ENCODE results near the gene ANKRD34A. TPM values are rescaled to one million over a fixed set of nuclear protein-coding genes. Genes with fewer than 3 reads are reported as not detected.

Gene ANKRD34A
- polyA plus RNA-seq, 3 donors: 0.31 TPM; not detected in 2

DNA sequence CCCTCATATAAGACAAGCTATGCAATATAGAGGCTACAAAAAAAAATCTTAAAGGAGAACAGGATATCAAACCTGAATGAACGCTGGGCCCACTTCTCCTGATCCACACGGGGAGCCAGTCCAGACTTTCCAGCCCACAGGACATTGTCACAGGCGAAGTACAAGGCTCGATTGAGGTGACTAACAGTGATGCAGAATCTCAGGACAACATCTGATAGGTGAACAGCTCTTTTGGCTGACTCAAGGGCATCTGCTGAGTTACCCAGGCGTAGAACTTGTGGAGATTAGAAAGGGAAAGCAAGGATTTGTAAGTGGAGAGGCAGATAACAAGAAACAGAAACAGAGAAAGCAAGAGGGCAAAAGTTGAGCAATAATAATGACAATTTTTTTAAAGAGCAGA, 47.6 kb downstream of the ANKRD34A start:
- Histone ChIP-seq H4K20me1 (ENCODE audit: insufficient read depth, low read length) (no peaks in the 10 kb centered on the region), H3K4me2 (replicated peaks; ENCODE audit: extremely low read depth, low read length, poor library complexity, severe bottlenecking) (no peak overlapping the region), H3K36me3 (replicated peaks in 1 of 2; ENCODE audit: control insufficient read depth in 1 of 2, insufficient read depth in 2 of 2, low read length in 2 of 2) (peaks cover 26 to 51% of the 10 kb centered on the region in 2 donors), H3K9ac (ENCODE audit: insufficient read depth, low read length, poor library complexity, severe bottlenecking) (no peak overlapping the region), H2AFZ (ENCODE audit: insufficient read depth, low read depth, low read length, poor library complexity, severe bottlenecking) (no peak overlapping the region), H3K4me3 (replicated peaks in 1 of 3; ENCODE audit: low read depth in 2 of 3, low read length in 3 of 3) (no peak overlapping the region), H3K9me3 (replicated peaks in 1 of 2; ENCODE audit: control insufficient read depth in 1 of 2, insufficient read depth in 1 of 2, low read length in 2 of 2) (no peaks in the 10 kb centered on the region), H3K4me1 (ENCODE audit: control insufficient read depth in 1 of 2, insufficient read depth in 2 of 2, low read length in 2 of 2) (peaks cover 20 to 27% of the 10 kb centered on the region in 2 donors), H3K27me3 (ENCODE audit: control insufficient read depth in 2 of 2, insufficient read depth in 2 of 2, low read length in 2 of 2) (no peaks in the 10 kb centered on the region), H3K79me2 (ENCODE audit: insufficient read depth, low read length) (peaks cover 13% of the 10 kb centered on the region), H3K27ac (ENCODE audit: low read depth in 1 of 2, low read length in 2 of 2) (no peak overlapping the region)
- intact Hi-C loops (cut with micrococcal nuclease): loop anchor here (5.0 kb wide), 3 partner anchors 46 to 61 kb away; partner anchors contain the start of genes ANKRD34A (in 1 of the 2), PIAS3 (in 1 of the 2) and POLR3GL (in 1 of the 2)
- H3K27ac Mint-ChIP-seq: peak overlapping the region in 3 of 7 donors; percentile 59 to 81 (median 62)
- no peak overlapping the region for H3K4me3 Mint-ChIP-seq
- TF ChIP-seq, protein P1, sequence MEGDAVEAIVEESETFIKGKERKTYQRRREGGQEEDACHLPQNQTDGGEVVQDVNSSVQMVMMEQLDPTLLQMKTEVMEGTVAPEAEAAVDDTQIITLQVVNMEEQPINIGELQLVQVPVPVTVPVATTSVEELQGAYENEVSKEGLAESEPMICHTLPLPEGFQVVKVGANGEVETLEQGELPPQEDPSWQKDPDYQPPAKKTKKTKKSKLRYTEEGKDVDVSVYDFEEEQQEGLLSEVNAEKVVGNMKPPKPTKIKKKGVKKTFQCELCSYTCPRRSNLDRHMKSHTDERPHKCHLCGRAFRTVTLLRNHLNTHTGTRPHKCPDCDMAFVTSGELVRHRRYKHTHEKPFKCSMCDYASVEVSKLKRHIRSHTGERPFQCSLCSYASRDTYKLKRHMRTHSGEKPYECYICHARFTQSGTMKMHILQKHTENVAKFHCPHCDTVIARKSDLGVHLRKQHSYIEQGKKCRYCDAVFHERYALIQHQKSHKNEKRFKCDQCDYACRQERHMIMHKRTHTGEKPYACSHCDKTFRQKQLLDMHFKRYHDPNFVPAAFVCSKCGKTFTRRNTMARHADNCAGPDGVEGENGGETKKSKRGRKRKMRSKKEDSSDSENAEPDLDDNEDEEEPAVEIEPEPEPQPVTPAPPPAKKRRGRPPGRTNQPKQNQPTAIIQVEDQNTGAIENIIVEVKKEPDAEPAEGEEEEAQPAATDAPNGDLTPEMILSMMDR (IDR thresholded peaks at IDR 0.05): no peak
- peaks cover 37% of the 10 kb centered on the region for H3K4me1 Mint-ChIP-seq
- H3K36me3 Mint-ChIP-seq: peaks cover 40 to 54% of the 10 kb centered on the region in 2 donors
- no peaks in the 10 kb centered on the region for H3K9me3 Mint-ChIP-seq
- DNase-seq: no peak
- WGBS (ENCODE audit: insufficient coverage): 94% methylated on average over 5 of the region's 5 CpGs
- H3K27me3 Mint-ChIP-seq (ENCODE audit: low read depth in 3 of 3): peaks cover 0 to 3% (median 2%) of the 10 kb centered on the region in 3 donors

DNA sequence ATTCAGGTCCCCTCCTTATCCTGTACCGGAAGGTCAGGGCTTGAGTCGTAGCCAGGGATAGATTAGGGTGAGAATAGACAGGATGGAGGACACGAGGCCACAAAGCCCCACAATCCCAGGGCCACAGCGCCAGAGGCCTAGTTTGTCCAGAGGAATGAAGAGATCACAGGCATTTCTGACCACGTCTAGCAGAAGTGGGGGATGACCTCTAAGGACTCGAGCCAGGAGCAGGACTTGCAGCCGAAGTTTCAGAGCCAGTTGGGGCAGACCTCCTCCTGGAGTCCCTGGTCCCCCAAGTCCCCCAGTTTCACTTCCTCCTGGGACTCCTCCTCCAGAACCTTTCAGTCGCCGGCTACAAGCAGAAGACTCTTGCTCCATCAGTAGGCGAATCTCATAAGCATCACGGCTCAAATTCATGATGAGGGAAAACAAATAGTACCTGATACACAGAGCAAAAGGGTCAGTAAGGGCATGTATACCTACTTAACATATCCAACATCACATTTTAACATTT, 52.2 kb downstream of the ANKRD34A start:
- Mint-ChIP-seq H3K4me3 (no peak overlapping the region), H3K27me3 (ENCODE audit: low read depth in 3 of 3) (peaks cover 0 to 2% (median 0%) of the 10 kb centered on the region in 3 donors), H3K36me3 (peaks cover 52 to 61% of the 10 kb centered on the region in 2 donors), H3K27ac (peak overlapping the region in 3 of 7 donors; percentile 47 to 75 (median 73)), H3K9me3 (peaks cover 0 to 2% (median 0%) of the 10 kb centered on the region in 7 donors), H3K4me1 (peaks cover 20% of the 10 kb centered on the region)
- Histone ChIP-seq H2AFZ (ENCODE audit: insufficient read depth, low read depth, low read length, poor library complexity, severe bottlenecking) (no peak overlapping the region), H3K79me2 (ENCODE audit: insufficient read depth, low read length) (no peaks in the 10 kb centered on the region), H3K36me3 (replicated peaks in 1 of 2; ENCODE audit: control insufficient read depth in 1 of 2, insufficient read depth in 2 of 2, low read length in 2 of 2) (peaks cover 37 to 64% of the 10 kb centered on the region in 2 donors), H3K27ac (ENCODE audit: low read depth in 1 of 2, low read length in 2 of 2) (no peak overlapping the region), H3K4me1 (ENCODE audit: control insufficient read depth in 1 of 2, insufficient read depth in 2 of 2, low read length in 2 of 2) (peaks cover 0 to 2% of the 10 kb centered on the region in 2 donors), H3K4me3 (replicated peaks in 1 of 3; ENCODE audit: low read depth in 2 of 3, low read length in 3 of 3) (no peak overlapping the region), H3K9me3 (replicated peaks in 1 of 2; ENCODE audit: control insufficient read depth in 1 of 2, insufficient read depth in 1 of 2, low read length in 2 of 2) (no peaks in the 10 kb centered on the region), H3K9ac (ENCODE audit: insufficient read depth, low read length, poor library complexity, severe bottlenecking) (no peak overlapping the region), H3K27me3 (ENCODE audit: control insufficient read depth in 2 of 2, insufficient read depth in 2 of 2, low read length in 2 of 2) (no peaks in the 10 kb centered on the region), H3K4me2 (replicated peaks; ENCODE audit: extremely low read depth, low read length, poor library complexity, severe bottlenecking) (no peak overlapping the region), H4K20me1 (ENCODE audit: insufficient read depth, low read length) (no peaks in the 10 kb centered on the region)
- intact Hi-C loops (cut with micrococcal nuclease): no loop called here
- WGBS (ENCODE audit: insufficient coverage): 61% methylated on average over 6 of the region's 11 CpGs
- TF ChIP-seq, protein P1 (IDR thresholded peaks at IDR 0.05): no peak
- DNase-seq: no peak

Other genes starting within 250 kb of the ANKRD34A start
- 1 to 10 TPM in 1 of 3 donors, under 1 TPM in 2; 0.01 to 1.4 (median 0.16) TPM for gene CD160, start 245.1 kb downstream of the ANKRD34A start, polyA plus RNA-seq
- gene RNF115, start 140.5 kb downstream of the ANKRD34A start, polyA plus RNA-seq: 1 to 10 TPM; 3.5 to 5.4 (median 5.2) TPM
- 10 to 100 TPM; 23.5 to 41.3 (median 30.5) TPM for gene POLR3C, start 140.4 kb downstream of the ANKRD34A start, polyA plus RNA-seq
- gene NUDT17, start 118.9 kb downstream of the ANKRD34A start, polyA plus RNA-seq: 1 to 10 TPM; 2.1 to 6.4 (median 3.1) TPM
- 10 to 100 TPM in 1 of 3 donors, 1 to 10 TPM in 2; 7.2 to 25.9 (median 8.8) TPM for gene PIAS3, start 105.5 kb downstream of the ANKRD34A start, polyA plus RNA-seq
- 1 to 10 TPM in 2 of 3 donors, under 1 TPM in 1; 0.40 to 1.5 (median 1.3) TPM for gene ANKRD35, start 78.7 kb downstream of the ANKRD34A start, polyA plus RNA-seq
- gene ITGA10, start 54.5 kb downstream of the ANKRD34A start, polyA plus RNA-seq: 1 to 10 TPM in 1 of 3 donors, not detected in 2; 1.2 TPM
- gene PEX11B, start 45.9 kb downstream of the ANKRD34A start, polyA plus RNA-seq: 10 to 100 TPM; 12.0 to 38.2 (median 37.9) TPM
- 100 to 1,000 TPM in 2 of 3 donors, 10 to 100 TPM in 1; 91.5 to 171 (median 115) TPM for gene RBM8A, start 37.1 kb downstream of the ANKRD34A start, polyA plus RNA-seq
- 10 to 100 TPM in 1 of 3 donors, 1 to 10 TPM in 2; 6.3 to 13.6 (median 8.5) TPM for gene LIX1L, start 6.6 kb downstream of the ANKRD34A start, polyA plus RNA-seq
- gene POLR3GL, start 115 bp upstream of the ANKRD34A start, polyA plus RNA-seq: 10 to 100 TPM; 11.6 to 39.0 (median 36.2) TPM
- 1,000 to 10,000 TPM in 1 of 3 donors, 100 to 1,000 TPM in 2; 640 to 3,778 (median 844) TPM for gene TXNIP, start 32.0 kb upstream of the ANKRD34A start, polyA plus RNA-seq
- gene HJV, start 57.2 kb upstream of the ANKRD34A start, polyA plus RNA-seq: not detected
- 1 to 10 TPM in 1 of 3 donors, under 1 TPM in 2; 0.04 to 6.1 (median 0.10) TPM for gene NBPF10, start 180.2 kb upstream of the ANKRD34A start, polyA plus RNA-seq

Measured in CD14-positive monocyte (primary cell).